D721Med (cell line): ENCODE measurements around the gene TRHDE.

Experiments used
- DNase-seq: peaks from one replicate; pipeline ENCODE4 v3.0.0; 2011; ENCODE audit warnings: low spot score; ENCODE audit not compliant: insufficient read length
- FAIRE-seq: peaks from 2 replicates; lab custom pipeline; 2011; peaks lifted over from hg19 to GRCh38; lab: Jason Lieb, UNC
- TF ChIP-seq, protein P1 (sequence below): IDR thresholded peaks from 2 replicates; pipeline ENCODE4 v1.5.1; 2012; ENCODE audit warnings: mild to moderate bottlenecking, control low read depth; ENCODE audit not compliant: insufficient read depth; ENCODE audit errors: missing control alignments

The TRHDE gene

DNA sequence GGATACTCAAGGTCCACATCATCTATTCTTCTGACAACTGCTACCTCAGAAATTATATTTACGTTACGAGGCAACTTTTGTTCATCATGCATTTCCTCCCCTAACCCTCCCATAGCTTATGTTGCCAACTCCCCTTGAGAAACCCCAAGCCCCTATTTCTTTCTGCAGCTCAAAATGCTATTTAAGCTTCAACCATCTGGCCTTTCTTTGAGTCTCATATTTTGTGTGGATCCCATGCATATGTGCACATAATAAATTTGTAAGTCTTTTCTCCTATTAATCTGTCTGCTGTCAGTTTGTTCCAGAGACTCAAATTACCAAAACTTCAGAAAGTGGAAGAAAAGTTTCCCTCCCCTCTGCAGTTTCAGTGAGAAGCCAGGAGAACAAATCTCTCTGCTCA is 444.1 kb downstream of the TRHDE start:
- TF ChIP-seq, protein P1, sequence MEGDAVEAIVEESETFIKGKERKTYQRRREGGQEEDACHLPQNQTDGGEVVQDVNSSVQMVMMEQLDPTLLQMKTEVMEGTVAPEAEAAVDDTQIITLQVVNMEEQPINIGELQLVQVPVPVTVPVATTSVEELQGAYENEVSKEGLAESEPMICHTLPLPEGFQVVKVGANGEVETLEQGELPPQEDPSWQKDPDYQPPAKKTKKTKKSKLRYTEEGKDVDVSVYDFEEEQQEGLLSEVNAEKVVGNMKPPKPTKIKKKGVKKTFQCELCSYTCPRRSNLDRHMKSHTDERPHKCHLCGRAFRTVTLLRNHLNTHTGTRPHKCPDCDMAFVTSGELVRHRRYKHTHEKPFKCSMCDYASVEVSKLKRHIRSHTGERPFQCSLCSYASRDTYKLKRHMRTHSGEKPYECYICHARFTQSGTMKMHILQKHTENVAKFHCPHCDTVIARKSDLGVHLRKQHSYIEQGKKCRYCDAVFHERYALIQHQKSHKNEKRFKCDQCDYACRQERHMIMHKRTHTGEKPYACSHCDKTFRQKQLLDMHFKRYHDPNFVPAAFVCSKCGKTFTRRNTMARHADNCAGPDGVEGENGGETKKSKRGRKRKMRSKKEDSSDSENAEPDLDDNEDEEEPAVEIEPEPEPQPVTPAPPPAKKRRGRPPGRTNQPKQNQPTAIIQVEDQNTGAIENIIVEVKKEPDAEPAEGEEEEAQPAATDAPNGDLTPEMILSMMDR: no peak
- DNase-seq (no peak), FAIRE-seq (no peak)

DNA sequence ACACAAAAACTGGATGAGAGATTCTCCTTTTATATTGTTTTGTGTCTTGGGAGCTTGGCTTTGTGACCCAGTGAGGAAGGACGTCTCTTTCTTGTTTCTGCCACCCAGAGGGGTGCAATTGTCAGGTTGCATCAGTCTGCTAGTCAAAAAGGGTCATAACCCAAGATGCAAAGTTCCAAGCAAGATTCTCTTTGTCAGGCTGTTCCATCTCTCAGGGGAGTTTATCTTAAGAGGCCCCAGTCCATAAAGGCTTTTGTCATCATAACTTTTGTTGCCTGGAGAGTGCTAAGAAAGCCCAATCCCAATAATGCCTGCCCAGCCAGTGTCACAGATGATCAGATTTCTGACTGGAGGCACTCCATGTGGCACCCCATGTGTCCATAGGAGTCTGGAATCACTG is 444.9 kb downstream of the TRHDE start:
- DNase-seq (no peak), FAIRE-seq (no peak)
- TF ChIP-seq, protein P1: no peak
